22Rv1 (cell line): ENCODE data around the gene SSTR3.

ENCODE experiments used
- ZFX ChIP-seq: fragments of 450-650 bp; IDR thresholded peaks from 2 replicates; pipeline ENCODE4 v1.6.1; 2017; ENCODE audit warnings: antibody characterized with exemption, borderline replicate concordance
- TF ChIP-seq, protein P1 (sequence below): fragments of 450-650 bp; IDR thresholded peaks from 2 replicates; pipeline ENCODE4 v1.5.1; 2017; ENCODE audit warnings: mild to moderate bottlenecking

DNA sequence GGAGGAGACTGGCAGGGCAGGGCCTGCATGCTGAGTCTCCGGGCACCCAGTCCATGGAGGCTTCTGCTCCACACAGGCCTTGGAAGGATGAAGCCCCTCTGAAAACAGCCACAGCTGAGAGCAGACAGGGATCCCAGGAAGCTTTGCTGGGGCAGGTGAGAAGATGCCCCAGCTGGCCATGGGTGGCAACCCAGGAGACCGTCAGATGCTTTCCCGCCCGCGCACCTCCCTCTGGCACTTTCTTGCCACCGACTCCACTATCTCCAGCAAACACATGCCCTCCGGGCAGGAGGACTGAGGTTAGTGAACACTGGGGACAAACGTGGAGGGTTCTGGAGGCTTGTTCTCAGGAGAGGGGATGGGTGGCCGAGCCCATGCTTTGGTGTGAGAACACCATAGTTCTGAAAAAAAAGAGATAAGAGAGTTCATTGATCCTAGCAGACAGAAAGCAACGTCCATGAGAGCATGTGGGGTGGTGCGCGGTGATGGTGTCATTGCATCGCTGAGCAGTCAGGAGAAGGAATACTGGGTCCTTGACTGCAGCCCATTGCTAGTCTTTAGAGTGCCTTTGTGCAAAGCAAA, 26.5 kb downstream of the SSTR3 start:
- TF ChIP-seq, protein P1, sequence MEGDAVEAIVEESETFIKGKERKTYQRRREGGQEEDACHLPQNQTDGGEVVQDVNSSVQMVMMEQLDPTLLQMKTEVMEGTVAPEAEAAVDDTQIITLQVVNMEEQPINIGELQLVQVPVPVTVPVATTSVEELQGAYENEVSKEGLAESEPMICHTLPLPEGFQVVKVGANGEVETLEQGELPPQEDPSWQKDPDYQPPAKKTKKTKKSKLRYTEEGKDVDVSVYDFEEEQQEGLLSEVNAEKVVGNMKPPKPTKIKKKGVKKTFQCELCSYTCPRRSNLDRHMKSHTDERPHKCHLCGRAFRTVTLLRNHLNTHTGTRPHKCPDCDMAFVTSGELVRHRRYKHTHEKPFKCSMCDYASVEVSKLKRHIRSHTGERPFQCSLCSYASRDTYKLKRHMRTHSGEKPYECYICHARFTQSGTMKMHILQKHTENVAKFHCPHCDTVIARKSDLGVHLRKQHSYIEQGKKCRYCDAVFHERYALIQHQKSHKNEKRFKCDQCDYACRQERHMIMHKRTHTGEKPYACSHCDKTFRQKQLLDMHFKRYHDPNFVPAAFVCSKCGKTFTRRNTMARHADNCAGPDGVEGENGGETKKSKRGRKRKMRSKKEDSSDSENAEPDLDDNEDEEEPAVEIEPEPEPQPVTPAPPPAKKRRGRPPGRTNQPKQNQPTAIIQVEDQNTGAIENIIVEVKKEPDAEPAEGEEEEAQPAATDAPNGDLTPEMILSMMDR = no peak
- no peak for TF ChIP-seq ZFX
